K562 (cell line): ENCODE measurements around the gene HIVEP1. TPM values are rescaled to one million over a fixed set of nuclear protein-coding genes. Genes with fewer than 3 reads are reported as not detected.

Experiments used
- BCOR ChIP-seq: fragments of 450-650 bp; IDR thresholded peaks from 2 replicates; pipeline ENCODE4 v1.6.1; 2016
- CBFB ChIP-seq: sonication (generic); formaldehyde crosslinking; IDR thresholded peaks from 2 replicates; pipeline ENCODE4 v1.4.0; 2020; ENCODE audit warnings: mild to moderate bottlenecking, missing genetic modification reagents
- CBX5 ChIP-seq: IDR thresholded peaks from 2 replicates; pipeline ENCODE4 v1.6.1; 2014; ENCODE audit warnings: low read depth, borderline replicate concordance
- CTBP1 ChIP-seq: fragments of 450-650 bp; IDR thresholded peaks from 2 replicates; pipeline ENCODE4 v1.6.1; 2016; ENCODE audit warnings: borderline replicate concordance
- DDX20 ChIP-seq: fragments of 450-650 bp; IDR thresholded peaks from 2 replicates; pipeline ENCODE4 v1.6.1; 2016; ENCODE audit warnings: missing genetic modification characterization, low read depth, mild to moderate bottlenecking, missing compliant biosample characterization, moderate library complexity
- DIDO1 ChIP-seq: fragments of 450-650 bp; IDR thresholded peaks from 2 replicates; pipeline ENCODE4 v1.6.1; 2016; ENCODE audit warnings: low read depth, missing biosample characterization, missing genetic modification characterization
- EP300 ChIP-seq: IDR thresholded peaks from 2 replicates; pipeline ENCODE4 v1.6.1; 2012; ENCODE audit warnings: low read length, improper control_type of control experiment
- GATAD2B ChIP-seq: fragments of 450-650 bp; IDR thresholded peaks from 2 replicates; pipeline ENCODE4 v1.6.1; 2017; ENCODE audit warnings: mild to moderate bottlenecking, borderline replicate concordance
- MBD2 ChIP-seq: sonication (generic); IDR thresholded peaks from 2 replicates; pipeline ENCODE4 v1.6.1; 2016; ENCODE audit warnings: low read depth, borderline replicate concordance
- MTA1 ChIP-seq: fragments of 450-650 bp; IDR thresholded peaks from 2 replicates; pipeline ENCODE4 v1.6.1; 2017; ENCODE audit warnings: borderline replicate concordance
- PHTF2 ChIP-seq: fragments of 250-450 bp; sonication (Bioruptor Pico); IDR thresholded peaks from 2 replicates; pipeline ENCODE4 v1.5.0; 2021; ENCODE audit warnings: mild to moderate bottlenecking
- POLR2G ChIP-seq: fragments of 200-400 bp; formaldehyde crosslinking; IDR thresholded peaks from 2 replicates; pipeline ENCODE4 v1.6.1; 2017; ENCODE audit warnings: low read depth, mild to moderate bottlenecking, antibody characterized with exemption, low read length, moderate library complexity
- ZBTB8A ChIP-seq: fragments of 450-650 bp; IDR thresholded peaks from 2 replicates; pipeline ENCODE4 v1.6.1; 2018; ENCODE audit warnings: mild to moderate bottlenecking, moderate library complexity; ENCODE audit not compliant: partially characterized antibody
- ZNF316 ChIP-seq: fragments of 450-650 bp; IDR thresholded peaks from 2 replicates; pipeline ENCODE4 v1.6.1; 2016
- ZNF408 ChIP-seq: fragments of 250-450 bp; sonication (Bioruptor Pico); IDR thresholded peaks from 2 replicates; pipeline ENCODE4 v1.4.0; 2020; ENCODE audit warnings: low read depth, mild to moderate bottlenecking, moderate library complexity
- polyA plus RNA-seq, 8 experiments: library from polyadenylated mRNA; depleted of rRNA in 4 of 8; stranded (reverse) in 5 of 8; unstranded in 3 of 8; fragments of >200 nt; fragmentation: Nextera tagmentation in 2 of 8; fragmentation: Illumina TruSeq in 1 of 8; extraction: Ambion mirVana in 2 of 8; extraction: Trizol in 1 of 8; gene quantifications; 2 replicates each; pipeline versions ENCODE4 v1.2.1 to v1.2.3, GENCODE V29; 2011 to 2014; ENCODE audit warnings: inconsistent platforms in 1 of 8, missing spikeins in 1 of 8
- total RNA-seq, 7 experiments: library from RNA; depleted of rRNA in 6 of 7; stranded (reverse); fragments of >200 nt in 6 of 7; fragmentation: Illumina TruSeq in 2 of 7; extraction: Trizol in 2 of 7; gene quantifications; 2 replicates each; pipeline versions ENCODE4 v1.2.1 to v1.2.3, GENCODE V29; 2011 to 2021; ENCODE audit warnings: low replicate concordance in 1 of 7
- TF ChIP-seq, protein P1 (sequence below): fragments of 450-650 bp; formaldehyde crosslinking; conservative IDR thresholded peaks from 2 replicates; pipeline ENCODE4 v1.4.0; 2022; ENCODE audit warnings: mild to moderate bottlenecking, missing genetic modification characterization
- TF ChIP-seq, protein P2 (sequence below): fragments of 450-650 bp; IDR thresholded peaks from 2 replicates; pipeline ENCODE4 v1.6.1; 2016; ENCODE audit warnings: antibody characterized with exemption

HIVEP1 gene
- total and polyA plus RNA-seq, 9 of the 15 experiments (the other 6 are each of a cell fraction or from before 2014, with no cell fraction given), result 6.0 to 33.3 (median 21.7) TPM

DNA sequence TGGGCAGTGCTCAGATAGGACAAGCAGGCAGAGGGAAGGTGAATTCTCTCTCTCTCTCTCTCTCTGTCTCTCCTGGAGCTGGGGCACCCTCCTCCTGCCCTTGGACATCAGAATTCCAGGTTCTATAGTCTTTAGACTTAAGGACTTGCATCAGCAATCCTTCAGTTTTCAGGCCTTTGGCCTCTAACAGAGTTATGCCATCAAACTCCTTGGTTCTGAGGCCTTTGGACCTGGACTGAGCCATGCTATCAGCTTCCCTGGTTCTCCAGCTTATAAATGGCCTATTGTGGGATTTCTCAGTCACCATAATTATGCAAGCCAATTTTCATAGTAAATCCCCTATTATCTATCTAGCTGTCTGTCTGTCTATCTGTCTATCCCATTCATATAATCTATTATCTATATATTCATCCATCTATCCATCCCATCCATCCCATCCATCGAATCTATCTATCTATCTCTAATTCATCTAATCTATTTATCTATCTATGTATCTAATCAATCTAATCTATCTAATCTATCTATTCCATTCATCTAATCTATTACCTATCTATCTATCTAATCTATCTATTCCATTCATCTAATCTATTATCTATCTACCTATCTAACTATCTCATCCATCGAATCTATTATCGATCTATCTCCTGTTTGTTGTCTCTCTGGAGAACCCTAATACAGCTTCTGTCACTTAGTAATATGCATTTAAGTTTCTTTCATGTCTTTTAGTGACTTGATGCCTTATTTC lies 48.2 kb upstream of the HIVEP1 start (continued):
- TF ChIP-seq, protein P1, sequence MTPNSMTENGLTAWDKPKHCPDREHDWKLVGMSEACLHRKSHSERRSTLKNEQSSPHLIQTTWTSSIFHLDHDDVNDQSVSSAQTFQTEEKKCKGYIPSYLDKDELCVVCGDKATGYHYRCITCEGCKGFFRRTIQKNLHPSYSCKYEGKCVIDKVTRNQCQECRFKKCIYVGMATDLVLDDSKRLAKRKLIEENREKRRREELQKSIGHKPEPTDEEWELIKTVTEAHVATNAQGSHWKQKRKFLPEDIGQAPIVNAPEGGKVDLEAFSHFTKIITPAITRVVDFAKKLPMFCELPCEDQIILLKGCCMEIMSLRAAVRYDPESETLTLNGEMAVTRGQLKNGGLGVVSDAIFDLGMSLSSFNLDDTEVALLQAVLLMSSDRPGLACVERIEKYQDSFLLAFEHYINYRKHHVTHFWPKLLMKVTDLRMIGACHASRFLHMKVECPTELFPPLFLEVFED (CRISPR knock-in tag), result no peak
- TF ChIP-seq PHTF2 (CRISPR knock-in tag) (no peak), MTA1 (peak; percentile 89), ZBTB8A (no peak), EP300 (no peak), GATAD2B (peak; percentile 97), BCOR (peak; percentile 88), CBFB (CRISPR knock-in tag) (no peak), DIDO1 (no peak), MBD2 (no peak), CBX5 (no peak), ZNF316 (no peak), ZNF408 (no peak), DDX20 (tag) (no peak), POLR2G (no peak), CTBP1 (no peak)
- TF ChIP-seq, protein P2, sequence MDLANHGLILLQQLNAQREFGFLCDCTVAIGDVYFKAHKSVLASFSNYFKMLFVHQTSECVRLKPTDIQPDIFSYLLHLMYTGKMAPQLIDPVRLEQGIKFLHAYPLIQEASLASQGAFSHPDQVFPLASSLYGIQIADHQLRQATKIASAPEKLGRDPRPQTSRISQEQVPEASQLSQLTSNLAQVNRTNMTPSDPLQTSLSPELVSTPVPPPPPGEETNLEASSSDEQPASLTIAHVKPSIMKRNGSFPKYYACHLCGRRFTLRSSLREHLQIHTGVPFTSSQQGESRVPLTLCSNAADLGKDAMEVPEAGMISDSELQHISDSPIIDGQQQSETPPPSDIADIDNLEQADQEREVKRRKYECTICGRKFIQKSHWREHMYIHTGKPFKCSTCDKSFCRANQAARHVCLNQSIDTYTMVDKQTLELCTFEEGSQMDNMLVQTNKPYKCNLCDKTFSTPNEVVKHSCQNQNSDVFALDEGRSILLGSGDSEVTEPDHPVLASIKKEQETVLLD, result peak; percentile 96
